VCaP (cell line): ENCODE data around the gene ADGRF5.

Experiments
- H3K27ac ChIP-seq: fragments of 450-650 bp; 2 replicates; pipeline ENCODE4 v1.5.1; 2017
- TF ChIP-seq, protein P1 (sequence below): fragments of 450-650 bp; conservative IDR thresholded peaks from 2 replicates; pipeline ENCODE4 v1.5.1; 2017; ENCODE audit warnings: mild to moderate bottlenecking, moderate library complexity

ADGRF5 gene

DNA sequence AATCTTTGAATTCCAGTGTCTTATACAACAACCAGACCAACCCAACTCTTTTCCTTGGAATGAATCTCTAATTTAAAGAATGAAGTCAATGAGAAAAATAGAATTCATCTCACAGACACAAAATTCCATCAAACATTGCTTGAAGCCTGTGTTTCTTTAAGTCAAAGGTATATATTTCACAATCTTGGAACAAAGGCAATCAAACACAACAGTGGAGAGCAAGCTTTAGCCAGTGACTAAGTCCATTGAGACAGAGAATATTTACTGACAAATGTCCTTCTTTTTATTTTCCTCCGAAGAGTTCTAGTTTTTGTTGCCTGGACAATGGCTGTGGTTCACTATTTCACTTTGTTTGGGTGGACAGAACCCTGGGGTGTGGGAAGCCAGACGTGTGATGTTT is 92.8 kb downstream of the ADGRF5 start:
- TF ChIP-seq, protein P1, sequence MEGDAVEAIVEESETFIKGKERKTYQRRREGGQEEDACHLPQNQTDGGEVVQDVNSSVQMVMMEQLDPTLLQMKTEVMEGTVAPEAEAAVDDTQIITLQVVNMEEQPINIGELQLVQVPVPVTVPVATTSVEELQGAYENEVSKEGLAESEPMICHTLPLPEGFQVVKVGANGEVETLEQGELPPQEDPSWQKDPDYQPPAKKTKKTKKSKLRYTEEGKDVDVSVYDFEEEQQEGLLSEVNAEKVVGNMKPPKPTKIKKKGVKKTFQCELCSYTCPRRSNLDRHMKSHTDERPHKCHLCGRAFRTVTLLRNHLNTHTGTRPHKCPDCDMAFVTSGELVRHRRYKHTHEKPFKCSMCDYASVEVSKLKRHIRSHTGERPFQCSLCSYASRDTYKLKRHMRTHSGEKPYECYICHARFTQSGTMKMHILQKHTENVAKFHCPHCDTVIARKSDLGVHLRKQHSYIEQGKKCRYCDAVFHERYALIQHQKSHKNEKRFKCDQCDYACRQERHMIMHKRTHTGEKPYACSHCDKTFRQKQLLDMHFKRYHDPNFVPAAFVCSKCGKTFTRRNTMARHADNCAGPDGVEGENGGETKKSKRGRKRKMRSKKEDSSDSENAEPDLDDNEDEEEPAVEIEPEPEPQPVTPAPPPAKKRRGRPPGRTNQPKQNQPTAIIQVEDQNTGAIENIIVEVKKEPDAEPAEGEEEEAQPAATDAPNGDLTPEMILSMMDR = no peak
- no peak overlapping the region for H3K27ac ChIP-seq

DNA sequence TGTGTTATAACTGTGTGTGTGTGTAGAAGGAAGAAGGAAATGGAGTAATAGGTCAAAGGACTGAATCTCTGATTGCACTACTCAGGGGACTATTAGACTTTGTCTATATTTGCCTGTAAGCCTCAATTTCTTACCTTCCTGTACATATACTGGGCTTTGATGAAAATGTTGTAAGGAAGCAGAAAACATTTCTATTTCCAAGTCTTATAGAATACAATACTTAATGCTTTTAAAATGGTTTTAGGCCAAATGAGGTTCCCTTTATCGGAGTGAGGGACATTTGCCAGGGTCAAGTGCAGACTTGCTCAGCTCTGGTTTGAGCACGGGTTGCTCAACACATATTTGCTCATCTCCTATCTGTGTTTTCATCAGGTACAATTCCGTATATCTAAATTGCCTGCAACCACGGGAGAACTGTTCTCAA is 100.3 kb downstream of the ADGRF5 start:
- TF ChIP-seq, protein P1 = no peak
- H3K27ac ChIP-seq = peak overlapping the region; percentile 96

DNA sequence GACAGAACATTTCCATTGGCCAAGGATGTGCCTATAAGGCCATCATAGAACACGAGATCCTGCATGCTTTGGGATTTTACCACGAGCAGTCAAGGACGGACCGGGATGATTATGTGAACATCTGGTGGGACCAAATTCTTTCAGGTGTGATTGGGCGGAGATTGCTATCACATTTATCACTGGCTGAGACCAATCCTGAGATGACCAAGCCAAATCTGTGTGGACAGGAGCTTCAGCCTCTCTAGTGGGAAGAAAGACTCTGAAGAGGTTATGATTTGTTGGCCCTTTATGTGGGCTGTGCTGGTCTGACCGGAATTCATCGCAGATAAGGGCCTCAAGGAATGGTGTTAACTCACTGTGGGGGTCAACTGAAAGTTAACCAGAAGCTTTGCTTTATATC is 102.2 kb downstream of the ADGRF5 start:
- H3K27ac ChIP-seq = peak overlapping the region; percentile 96
- TF ChIP-seq, protein P1 = no peak

DNA sequence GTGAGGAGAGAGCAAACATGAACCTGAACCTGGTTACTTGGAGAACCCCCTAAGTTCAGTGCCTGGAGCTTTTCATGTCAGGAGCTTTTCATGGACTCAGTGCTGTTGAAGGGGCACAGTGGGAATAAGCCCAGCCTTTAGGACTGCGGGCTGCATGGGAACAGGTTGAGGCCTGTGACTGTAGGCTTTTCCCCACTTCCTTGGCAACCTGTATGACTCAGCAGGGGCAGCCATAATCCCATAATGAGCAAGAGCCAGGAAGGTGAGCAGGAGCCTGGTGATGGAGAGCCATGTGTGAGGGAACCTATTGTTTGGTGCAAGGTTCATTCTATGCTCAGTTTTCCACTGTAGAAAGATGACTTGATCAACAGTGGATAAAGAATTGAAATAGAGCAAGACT is 105.1 kb downstream of the ADGRF5 start:
- TF ChIP-seq, protein P1 = no peak
- H3K27ac ChIP-seq = no peak overlapping the region; the same call in 1 of the 2 replicates

DNA sequence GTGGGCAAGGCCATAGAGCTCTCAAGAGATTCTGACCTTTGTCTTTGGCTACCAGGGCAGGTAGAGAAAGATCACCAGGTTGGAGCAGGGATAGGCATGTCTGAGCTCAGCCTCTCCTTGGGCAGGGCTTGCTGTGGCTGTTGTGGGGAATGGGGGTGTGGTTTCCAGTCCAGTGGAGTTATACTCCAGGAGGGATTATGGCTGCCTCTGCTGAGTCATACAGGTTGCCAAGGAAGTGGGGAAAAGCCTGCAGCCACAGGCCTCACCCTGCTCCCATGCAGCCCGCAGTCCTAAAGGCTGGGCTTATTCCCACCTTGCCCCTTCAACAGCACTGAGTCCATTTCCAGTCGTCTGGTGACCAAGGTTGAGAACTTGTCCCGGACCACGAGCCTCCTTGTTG is 106.6 kb downstream of the ADGRF5 start:
- no peak overlapping the region for H3K27ac ChIP-seq
- TF ChIP-seq, protein P1 = no peak

DNA sequence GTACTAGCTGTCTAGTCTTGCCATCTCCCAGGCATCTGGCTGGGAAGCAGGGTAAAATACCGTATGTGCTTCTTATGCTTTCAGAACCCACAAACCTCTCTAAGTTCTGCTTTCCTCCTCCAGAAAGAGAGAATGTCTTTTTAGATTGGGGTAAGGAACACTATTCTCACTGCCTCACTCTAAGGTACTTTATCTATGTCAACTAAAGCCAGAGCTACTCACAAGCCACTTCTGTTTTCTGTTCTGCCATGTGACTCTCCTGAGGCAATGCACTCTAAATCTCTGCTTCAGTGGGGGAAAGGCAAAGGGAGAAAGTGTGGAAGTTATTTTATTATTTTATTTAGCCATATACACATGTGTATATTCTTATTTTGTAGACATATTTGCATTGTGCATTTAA is 112.9 kb downstream of the ADGRF5 start:
- no peak overlapping the region for H3K27ac ChIP-seq
- TF ChIP-seq, protein P1 = no peak
